ENCODE measurements around the gene PPP2CA. TPM values are rescaled to one million over a fixed set of nuclear protein-coding genes. Genes with fewer than 3 reads are reported as not detected.
"Not testable (repeated sequence)": the region's sequence is repeated elsewhere in the genome, so short reads cannot be mapped to it uniquely, and the experiment has no call there.

The PPP2CA gene
- total RNA-seq, 1 donor from 2014 or later: 162 TPM

- H3K4me3 ChIP-seq (ENCODE audit: low read depth, low read length): no peak overlapping the region
- no peak for DNase-seq (ENCODE audit: low read depth)
- no peak for TF ChIP-seq CTCF (conservative IDR thresholded peaks at IDR 0.05; ENCODE audit: low read depth, low read length)
These were observed 37.9 kb upstream of the PPP2CA start for GRCh38 chr5:134263801-134264200.

GRCh38 chr5:134262629-134263028 lies 36.8 kb upstream of the PPP2CA start:
- not testable (repeated sequence) for H3K4me3 ChIP-seq (ENCODE audit: low read depth, low read length); DNase-seq (ENCODE audit: low read depth)

- H3K4me3 ChIP-seq (ENCODE audit: low read depth, low read length): no peak overlapping the region
- no peak for TF ChIP-seq CTCF (conservative IDR thresholded peaks at IDR 0.05; ENCODE audit: low read depth, low read length)
- no peak for DNase-seq (ENCODE audit: low read depth)
These were observed 33.0 kb upstream of the PPP2CA start for GRCh38 chr5:134258896-134259295.

- TF ChIP-seq CTCF (conservative IDR thresholded peaks at IDR 0.05; ENCODE audit: low read depth, low read length): no peak
- no peak for DNase-seq (ENCODE audit: low read depth)
- H3K4me3 ChIP-seq (ENCODE audit: low read depth, low read length): no peak overlapping the region
These were observed 31.3 kb upstream of the PPP2CA start for GRCh38 chr5:134257176-134257575.

- no peak for DNase-seq (ENCODE audit: low read depth)
- no peak for TF ChIP-seq CTCF (conservative IDR thresholded peaks at IDR 0.05; ENCODE audit: low read depth, low read length)
- H3K4me3 ChIP-seq (ENCODE audit: low read depth, low read length): no peak overlapping the region
These were observed 29.7 kb upstream of the PPP2CA start for GRCh38 chr5:134255418-134256150.

GRCh38 chr5:134253368-134254153 lies 27.7 kb upstream of the PPP2CA start:
- not testable (repeated sequence) for DNase-seq (ENCODE audit: low read depth); H3K4me3 ChIP-seq (ENCODE audit: low read depth, low read length)

- DNase-seq (ENCODE audit: low read depth): peak; percentile 72
- TF ChIP-seq CTCF (conservative IDR thresholded peaks at IDR 0.05; ENCODE audit: low read depth, low read length): no peak
- no peak overlapping the region for H3K4me3 ChIP-seq (ENCODE audit: low read depth, low read length)
These were observed 26.8 kb upstream of the PPP2CA start for GRCh38 chr5:134252671-134253070.

GRCh38 chr5:134250949-134251348 lies 25.1 kb upstream of the PPP2CA start:
- no peak for TF ChIP-seq CTCF (conservative IDR thresholded peaks at IDR 0.05; ENCODE audit: low read depth, low read length)
- H3K4me3 ChIP-seq (ENCODE audit: low read depth, low read length): no peak overlapping the region
- DNase-seq (ENCODE audit: low read depth): no peak

All from epithelial cell of proximal tubule (primary cell).